Mesodermal cell (in vitro differentiated cells): ENCODE data around the gene ZNF839. TPM values are rescaled to one million over a fixed set of nuclear protein-coding genes. Genes with fewer than 3 reads are reported as not detected.
A peak's percentile ranks its signal among the peaks of the same experiment; 100 is the strongest.

ENCODE experiments used
- H3K27ac ChIP-seq: 2 replicates; pipeline ENCODE4 v1.7.0; 2013; ENCODE audit warnings: mild to moderate bottlenecking, low read depth, low read length, moderate library complexity; ENCODE audit not compliant: severe bottlenecking
- H3K36me3 ChIP-seq: 2 replicates; pipeline ENCODE4 v1.7.1; 2013; ENCODE audit warnings: mild to moderate bottlenecking, low read length, moderate library complexity; ENCODE audit not compliant: control insufficient read depth, insufficient read depth
- H3K4me1 ChIP-seq: one replicate; pipeline ENCODE4 v1.7.1; 2013; ENCODE audit warnings: mild to moderate bottlenecking, low read length; ENCODE audit not compliant: insufficient read depth, control insufficient read depth, poor library complexity, severe bottlenecking
- H3K4me3 ChIP-seq: 2 replicates; pipeline ENCODE4 v1.7.0; 2013; ENCODE audit warnings: low read length, control low read depth, mild to moderate bottlenecking; ENCODE audit not compliant: insufficient read depth, poor library complexity, severe bottlenecking; ENCODE audit errors: extremely low read depth
- H3K9me3 ChIP-seq: 2 replicates; pipeline ENCODE4 v1.7.1; 2013; ENCODE audit warnings: mild to moderate bottlenecking, low read length, moderate library complexity; ENCODE audit not compliant: control insufficient read depth
- WGBS, 2 experiments: methylation state at CpG; one replicate each; pipeline ENCODE4 v1.1.5; 2013; ENCODE audit warnings: missing lambda C conversion rate in 2 of 2; ENCODE audit not compliant: insufficient coverage in 2 of 2; 5-methylcytosine and 5-hydroxymethylcytosine counted together
- polyA plus RNA-seq, 2 experiments: library from polyadenylated mRNA; stranded (reverse); fragments of 50-300 nt; gene quantifications; one replicate each; pipeline ENCODE4 v1.2.3, GENCODE V29; 2013

Gene ZNF839
- polyA plus RNA-seq (2013, experiment 1 of 2), result 10.9 TPM
- 8.5 TPM for polyA plus RNA-seq (2013, experiment 2 of 2)

DNA sequence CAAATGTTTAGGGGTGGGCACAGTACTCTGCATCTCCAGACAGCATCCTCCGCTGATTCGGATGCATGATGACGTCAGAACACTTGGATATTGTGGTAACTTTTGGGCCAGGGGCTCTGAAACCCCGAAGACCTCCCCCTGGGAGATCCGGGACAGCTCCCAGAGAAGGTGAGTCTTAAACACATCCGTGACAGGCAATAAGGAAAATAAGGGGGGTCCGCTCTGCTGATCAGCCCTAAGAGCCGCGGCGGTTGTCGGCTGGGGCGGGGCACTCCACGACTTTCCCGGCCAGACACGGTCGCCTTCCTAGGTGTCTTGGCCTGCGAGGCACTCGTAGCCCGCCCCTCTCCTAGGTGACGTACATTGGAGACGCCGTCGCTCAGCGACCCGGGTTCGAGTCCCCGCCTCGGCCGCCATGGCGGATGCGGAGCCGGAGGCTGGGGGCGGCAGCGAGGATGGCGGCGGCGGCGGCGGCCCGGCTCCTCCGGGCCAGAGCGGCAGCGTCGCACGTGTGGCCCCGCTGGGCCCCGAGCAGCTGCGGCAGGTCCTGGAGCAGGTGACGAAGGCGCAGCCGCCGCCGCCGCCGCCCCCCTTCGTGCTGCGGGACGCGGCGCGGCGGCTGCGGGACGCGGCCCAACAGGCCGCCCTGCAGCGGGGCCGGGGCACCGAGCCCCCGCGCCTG, at the start of gene ZNF839:
Gene ZNF839 (plus strand): TSS at position 396 of the 682 bp plus-strand sequence. CDS start 20 bp downstream, at position 416.
- peak within 1 kb of the TSS; percentile 69 for H3K27ac ChIP-seq
- WGBS, 2 experiments, result 1% methylated on average over 52 to 66 of the region's 71 CpGs

DNA sequence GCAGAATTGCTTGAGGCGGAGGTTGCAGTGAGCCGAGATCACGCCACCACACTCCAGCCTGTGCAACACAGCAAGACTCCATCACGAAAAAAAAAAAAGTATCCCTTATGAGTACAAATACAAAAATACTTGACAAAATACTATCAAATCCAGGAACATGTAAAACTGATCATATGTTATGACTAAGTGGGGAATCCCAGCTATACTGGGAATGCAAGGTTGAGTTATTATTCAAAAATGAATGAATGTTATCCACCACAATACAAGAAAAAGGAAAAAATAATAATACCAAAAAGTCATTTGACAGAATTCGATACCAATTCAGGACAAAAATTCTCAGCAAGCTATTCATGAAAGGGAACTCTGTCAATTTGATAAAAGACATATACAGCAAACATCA, 47.2 kb upstream of the ZNF839 start:
- 100% methylated on average over 1 to 2 of the region's 5 CpGs for WGBS, 2 experiments
- Histone ChIP-seq H3K9me3 (no peaks in the 10 kb centered on the region), H3K4me3 (no peak overlapping the region), H3K36me3 (no peaks in the 10 kb centered on the region), H3K27ac (no peak overlapping the region), H3K4me1 (no peaks in the 10 kb centered on the region)

More for the DNA sequence above, at the start of gene ZNF839:
- Histone ChIP-seq H3K9me3 (no peaks in the 10 kb centered on the region), H3K4me1 (peaks cover 13% of the 10 kb centered on the region), H3K36me3 (peaks cover 8% of the 10 kb centered on the region), H3K4me3 (peak within 1 kb of the TSS; percentile 74)

GRCh38 chr14:102275866-102276265, 43.7 kb upstream of the ZNF839 start:
- H3K4me1 ChIP-seq, result peaks cover 24% of the 10 kb centered on the region
- H3K4me3 ChIP-seq, result no peak overlapping the region
- H3K27ac ChIP-seq, result no peak overlapping the region
- H3K9me3 ChIP-seq, result no peaks in the 10 kb centered on the region
- H3K36me3 ChIP-seq, result no peaks in the 10 kb centered on the region
- WGBS, 2 experiments, result 91 to 95% methylated on average over 4 of the region's 7 CpGs

DNA sequence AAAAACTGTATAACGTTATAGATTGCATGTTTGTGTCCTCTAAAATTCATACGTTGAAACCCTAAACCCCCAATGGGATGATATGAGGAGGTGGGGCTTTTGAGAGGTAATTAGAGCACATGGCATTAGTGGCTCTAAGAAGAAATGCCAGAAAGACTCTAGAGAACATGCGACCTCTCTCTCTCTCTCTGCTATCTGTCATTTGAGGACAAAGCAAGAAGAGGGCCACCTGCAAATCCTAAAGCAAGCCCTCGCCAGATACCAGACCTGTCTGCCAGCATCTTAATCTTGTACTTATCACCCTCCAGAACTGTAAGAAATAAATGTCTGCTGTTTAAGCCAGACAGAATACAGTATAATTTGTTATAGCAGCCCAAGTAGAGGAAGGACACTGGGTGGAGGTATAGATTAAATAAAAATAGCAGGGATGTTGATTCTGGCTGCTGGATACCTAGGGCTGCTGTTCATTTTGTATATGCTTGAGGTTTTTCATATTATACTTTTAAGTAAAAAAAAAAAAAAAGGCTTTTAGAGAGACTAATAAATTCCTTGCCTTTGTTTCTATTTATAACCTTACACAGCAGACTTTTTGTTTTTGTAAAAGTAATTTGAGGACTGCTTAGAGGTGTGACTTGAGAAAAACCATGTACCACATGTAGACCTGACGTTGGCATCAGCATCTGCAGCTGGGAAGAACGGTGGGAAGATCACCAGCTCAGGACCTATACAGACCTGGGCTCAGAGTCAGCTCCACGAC, 41.5 kb upstream of the ZNF839 start:
- Histone ChIP-seq H3K4me1 (peaks cover 25% of the 10 kb centered on the region), H3K27ac (no peak overlapping the region), H3K9me3 (no peaks in the 10 kb centered on the region), H3K4me3 (no peak overlapping the region), H3K36me3 (no peaks in the 10 kb centered on the region)
- 86 to 87% methylated on average over 4 of the region's 7 CpGs for WGBS, 2 experiments

GRCh38 chr14:102278631-102278935, 41.0 kb upstream of the ZNF839 start:
- Histone ChIP-seq H3K9me3 (no peaks in the 10 kb centered on the region), H3K27ac (no peak overlapping the region), H3K4me1 (peaks cover 25% of the 10 kb centered on the region), H3K36me3 (no peaks in the 10 kb centered on the region), H3K4me3 (no peak overlapping the region)
- 96 to 100% methylated on average over 3 to 4 of the region's 6 CpGs for WGBS, 2 experiments

GRCh38 chr14:102279282-102279681, 40.3 kb upstream of the ZNF839 start:
- H3K4me3 ChIP-seq, result no peak overlapping the region
- 93% methylated on average over 2 of the region's 3 CpGs; no CpG with 5 or more reads in 1 of the 2 experiments for WGBS, 2 experiments
- no peaks in the 10 kb centered on the region for H3K36me3 ChIP-seq
- H3K27ac ChIP-seq, result peak overlapping the region; percentile 50
- H3K4me1 ChIP-seq, result peaks cover 25% of the 10 kb centered on the region
- H3K9me3 ChIP-seq, result no peaks in the 10 kb centered on the region

DNA sequence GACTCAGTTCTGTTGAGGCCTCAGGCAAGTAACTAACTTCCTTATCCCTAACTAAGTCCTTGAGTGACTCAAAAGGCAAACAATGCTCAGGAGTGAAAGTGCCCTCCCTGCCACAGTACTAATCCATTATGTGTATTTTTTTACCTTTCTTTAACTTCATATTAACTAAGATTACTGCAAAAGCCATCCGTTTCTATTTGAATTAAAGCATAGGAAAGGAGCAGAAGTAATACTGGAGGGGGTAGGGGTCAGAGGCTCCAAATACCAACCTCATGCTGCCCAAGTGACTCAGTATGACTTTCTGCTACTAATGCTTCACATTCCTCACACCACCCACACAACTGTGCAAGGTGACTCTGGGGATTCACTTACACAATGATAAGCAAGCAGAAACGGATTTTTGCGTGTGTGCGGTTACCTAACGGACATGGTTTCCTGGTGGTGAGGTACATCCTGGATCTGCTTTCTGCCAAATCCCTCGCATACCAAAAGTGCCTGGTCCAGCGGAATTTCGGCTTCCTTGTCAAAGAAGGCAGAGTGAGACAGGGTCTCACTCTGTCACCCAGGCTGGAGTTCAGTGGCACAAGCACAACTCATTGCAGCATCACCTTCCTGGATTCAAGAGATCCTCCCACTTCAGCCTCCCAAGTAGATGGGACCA, 39.7 kb upstream of the ZNF839 start:
- WGBS, 2 experiments, result 85 to 88% methylated on average over 7 of the region's 8 CpGs
- H3K9me3 ChIP-seq, result no peaks in the 10 kb centered on the region
- H3K27ac ChIP-seq, result peak overlapping the region; percentile 50

GRCh38 chr14:102280376-102280962, 39.1 kb upstream of the ZNF839 start:
- Histone ChIP-seq H3K9me3 (no peaks in the 10 kb centered on the region), H3K4me1 (peaks cover 25% of the 10 kb centered on the region), H3K27ac (peak overlapping the region; percentile 50), H3K4me3 (no peak overlapping the region), H3K36me3 (no peaks in the 10 kb centered on the region)
- WGBS, 2 experiments, result 89 to 94% methylated on average over 8 of the region's 8 CpGs

More for the DNA sequence above, 39.7 kb upstream of the ZNF839 start:
- Histone ChIP-seq H3K36me3 (no peaks in the 10 kb centered on the region), H3K4me1 (peaks cover 25% of the 10 kb centered on the region), H3K4me3 (no peak overlapping the region)

GRCh38 chr14:102282751-102283465, 36.6 kb upstream of the ZNF839 start:
- H3K9me3 ChIP-seq, result no peaks in the 10 kb centered on the region
- 95 to 100% methylated on average over 1 to 6 of the region's 9 CpGs for WGBS, 2 experiments

GRCh38 chr14:102283631-102284129, 35.9 kb upstream of the ZNF839 start:
- WGBS, 2 experiments, result 95 to 100% methylated on average over 1 to 2 of the region's 2 CpGs
- H3K27ac ChIP-seq, result no peak overlapping the region
- no peaks in the 10 kb centered on the region for H3K9me3 ChIP-seq
- H3K4me1 ChIP-seq, result peaks cover 21% of the 10 kb centered on the region
- H3K36me3 ChIP-seq, result no peaks in the 10 kb centered on the region
- H3K4me3 ChIP-seq, result no peak overlapping the region

More at GRCh38 chr14:102282751-102283465, 36.6 kb upstream of the ZNF839 start:
- Histone ChIP-seq H3K4me1 (peaks cover 25% of the 10 kb centered on the region), H3K27ac (no peak overlapping the region), H3K36me3 (no peaks in the 10 kb centered on the region), H3K4me3 (no peak overlapping the region)
